GM18519 (cell line): ENCODE data around the gene ADPRHL1.
"Not testable (repeated sequence)": the region's sequence is repeated elsewhere in the genome, so short reads cannot be mapped to it uniquely, and the experiment has no call there.

Experiments
- ATAC-seq: cut with Tn5 transposase; IDR thresholded peaks from one replicate; pipeline ENCODE4 v1.9.1; 2021; ENCODE audit warnings: mild to moderate bottlenecking, moderate library complexity; ENCODE audit not compliant: unreplicated experiment, low FRiP score

Gene ADPRHL1

GRCh38 chr13:113437408-113438010 is 15.8 kb downstream of the ADPRHL1 start:
- no peak for ATAC-seq

DNA sequence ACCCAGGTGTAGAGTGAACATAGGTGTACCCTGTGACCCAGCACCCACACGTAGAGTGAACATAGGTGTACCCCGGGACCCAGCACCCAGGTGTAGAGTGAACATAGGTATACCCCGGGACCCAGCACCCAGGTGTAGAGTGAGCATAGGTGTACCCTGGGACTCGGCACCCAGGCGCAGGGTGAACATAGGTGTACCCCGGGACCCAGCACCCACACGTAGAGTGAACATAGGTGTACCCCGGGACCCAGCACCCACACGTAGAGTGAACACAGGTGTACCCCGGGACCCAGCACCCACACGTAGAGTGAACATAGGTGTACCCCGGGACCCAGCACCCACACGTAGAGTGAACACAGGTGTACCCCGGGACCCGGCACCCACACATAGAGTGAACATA is 16.4 kb downstream of the ADPRHL1 start:
- ATAC-seq, result not testable (repeated sequence)

DNA sequence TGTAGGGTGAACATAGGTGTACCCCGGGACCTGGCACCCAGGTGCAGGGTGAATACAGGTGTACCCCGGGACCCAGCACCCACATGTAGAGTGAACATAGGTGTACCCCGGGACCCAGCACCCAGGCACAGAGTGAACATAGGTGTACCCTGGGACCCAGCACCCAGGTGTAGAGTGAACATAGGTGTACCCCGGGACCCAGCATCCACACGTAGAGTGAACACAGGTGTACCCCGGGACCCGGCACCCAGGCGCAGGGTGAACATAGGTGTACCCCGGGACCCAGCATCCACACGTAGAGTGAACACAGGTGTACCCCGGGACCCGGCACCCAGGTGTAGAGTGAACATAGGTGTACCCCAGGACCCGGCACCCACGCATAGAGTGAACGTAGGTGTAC is 17.4 kb downstream of the ADPRHL1 start:
- ATAC-seq, result not testable (repeated sequence)

- ATAC-seq, result no peak
Measured at GRCh38 chr13:113433391-113433916, 19.8 kb downstream of the ADPRHL1 start.

- no peak for ATAC-seq
Measured at GRCh38 chr13:113432506-113433270, 20.6 kb downstream of the ADPRHL1 start.

- no peak for ATAC-seq
Measured at GRCh38 chr13:113431171-113431570, 22.1 kb downstream of the ADPRHL1 start.

GRCh38 chr13:113430378-113431110 is 22.7 kb downstream of the ADPRHL1 start:
- no peak for ATAC-seq

GRCh38 chr13:113429608-113429985 is 23.7 kb downstream of the ADPRHL1 start:
- ATAC-seq, result no peak

DNA sequence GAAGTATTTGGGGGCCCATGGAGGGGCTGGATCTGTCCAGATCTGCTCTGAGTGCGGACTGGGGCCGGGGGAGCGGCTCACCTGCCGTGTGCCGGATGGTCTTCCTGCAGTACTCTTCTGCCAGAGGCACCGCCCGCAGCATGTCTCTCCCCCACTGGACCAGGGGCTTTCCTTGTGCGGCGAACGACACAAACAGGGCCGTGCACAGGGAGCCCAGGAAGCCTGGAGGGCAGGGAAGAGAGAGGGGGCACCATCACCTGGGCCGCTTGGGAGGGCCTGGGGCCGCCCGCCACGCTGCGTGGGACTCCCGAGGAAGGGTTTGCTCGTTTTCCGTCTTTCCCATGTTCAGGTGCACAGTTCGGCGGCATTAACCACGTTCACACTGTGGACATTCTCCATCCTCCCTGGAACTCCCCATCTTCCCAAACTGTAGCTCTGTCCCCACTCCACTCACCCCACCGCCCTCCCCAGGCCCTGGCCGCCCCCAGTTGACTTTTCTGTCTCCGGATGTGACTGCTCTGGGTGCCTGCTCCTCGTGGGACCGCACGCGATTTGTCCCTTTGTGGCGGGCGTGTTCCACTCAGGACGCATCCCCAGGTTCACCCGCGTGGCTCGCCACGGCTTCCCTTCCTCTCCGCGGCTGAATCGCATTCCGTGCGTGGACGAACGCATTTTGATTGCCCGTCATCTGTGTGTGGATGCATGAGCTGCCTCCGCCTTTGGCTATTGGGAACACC is 24.2 kb downstream of the ADPRHL1 start:
- no peak for ATAC-seq

DNA sequence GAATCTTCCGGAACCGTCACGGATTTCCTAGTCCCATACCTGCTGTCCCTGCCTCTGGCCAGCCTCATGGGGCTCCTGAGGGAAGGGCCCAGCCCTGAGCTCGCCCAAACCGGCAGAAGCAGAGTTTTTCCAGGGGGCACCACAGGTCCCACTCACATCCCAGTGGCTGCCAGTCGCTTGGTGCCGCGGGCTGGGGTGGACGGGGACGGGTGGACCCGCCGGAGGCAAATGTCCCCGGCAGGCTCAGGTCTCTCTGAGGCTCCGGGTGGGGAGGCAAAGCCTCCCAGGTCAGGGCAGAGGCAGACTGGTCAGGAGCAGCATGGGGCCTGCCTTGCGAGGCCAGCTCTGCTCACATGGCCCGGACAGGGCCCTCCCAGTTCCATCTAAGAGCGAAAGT is 24.8 kb downstream of the ADPRHL1 start:
- ATAC-seq, result no peak

DNA sequence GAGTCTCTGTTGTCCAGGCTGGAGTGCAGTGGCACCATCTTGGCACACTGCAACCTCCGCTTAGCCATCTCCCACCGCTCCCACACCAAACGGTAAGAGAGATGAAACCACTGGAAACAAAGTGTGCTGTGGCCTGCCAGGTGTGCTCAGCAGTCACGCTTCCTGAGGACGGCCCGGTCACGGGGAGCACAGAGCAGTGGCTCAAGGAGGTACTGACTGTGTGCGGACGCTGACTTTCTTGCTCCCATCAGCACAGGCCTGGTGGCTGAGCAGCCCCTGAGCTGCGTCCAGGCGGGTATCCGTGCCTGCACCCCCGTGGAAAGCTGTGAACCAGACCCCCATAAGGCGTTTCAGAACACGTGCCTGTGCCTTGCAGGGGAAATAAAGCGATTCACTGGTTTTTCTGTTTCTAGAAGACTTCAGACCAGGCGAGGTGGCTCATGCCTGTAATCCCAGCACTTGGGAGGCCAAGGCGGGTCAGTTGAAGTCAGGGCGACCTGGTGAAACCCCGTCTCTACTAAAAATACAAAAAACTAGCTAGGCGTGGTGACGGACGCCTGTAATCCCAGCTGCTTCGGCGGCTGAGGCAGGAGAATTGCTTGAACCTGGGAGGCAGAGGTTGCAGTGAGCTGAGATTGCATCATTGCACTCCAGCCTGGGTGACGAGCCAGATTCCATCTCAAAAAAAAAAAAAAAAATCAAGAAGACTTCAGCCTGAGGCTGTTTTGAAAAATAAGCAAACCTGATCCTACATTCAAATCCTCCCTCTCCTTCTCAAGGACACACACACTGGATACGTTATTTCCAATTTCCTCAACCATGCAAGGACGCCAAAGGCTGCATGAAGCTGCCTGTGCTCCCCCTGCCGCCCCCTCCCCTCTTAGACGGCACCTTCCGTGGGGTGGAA is 25.5 kb downstream of the ADPRHL1 start:
- no peak for ATAC-seq

- no peak for ATAC-seq
Measured at GRCh38 chr13:113426591-113426986, 26.7 kb downstream of the ADPRHL1 start.

GRCh38 chr13:113425941-113426590 is 27.2 kb downstream of the ADPRHL1 start:
- no peak for ATAC-seq

GRCh38 chr13:113423520-113424163 is 29.6 kb downstream of the ADPRHL1 start:
- ATAC-seq, result no peak

DNA sequence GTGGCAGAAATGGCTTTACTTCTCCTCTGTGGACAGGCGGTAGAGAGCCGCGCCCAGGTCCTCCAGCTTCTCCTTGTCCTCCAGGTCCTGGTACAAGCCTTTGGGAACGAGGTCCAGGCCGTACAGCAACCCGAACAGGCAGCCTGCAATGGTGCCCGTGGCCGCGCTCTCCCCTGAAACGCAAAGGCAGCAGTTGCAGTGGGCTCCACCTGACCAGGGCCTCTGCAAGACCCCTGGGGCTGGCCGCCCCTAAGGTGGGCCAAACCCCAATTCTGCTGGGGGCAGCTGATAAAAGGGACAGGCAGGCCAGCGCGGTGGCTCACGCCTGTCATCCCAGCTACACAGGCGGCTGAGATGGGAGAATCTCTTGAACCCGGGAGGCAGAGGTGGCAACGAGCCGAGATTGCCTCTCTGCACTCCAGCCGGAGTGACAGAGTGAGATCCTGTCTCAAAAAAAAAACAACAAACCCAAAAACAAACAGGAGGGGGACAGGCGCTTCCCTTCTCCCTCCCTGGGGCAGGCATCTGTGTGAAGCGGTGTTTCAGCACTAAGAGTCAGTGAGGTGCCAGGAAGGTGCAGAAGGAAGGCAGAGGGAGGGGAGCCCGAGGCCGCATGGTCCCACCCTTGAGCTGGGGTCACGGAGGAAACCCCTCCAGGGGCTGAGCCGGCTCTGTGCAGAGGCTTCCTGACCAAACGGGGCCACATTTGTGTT is 30.3 kb downstream of the ADPRHL1 start:
- ATAC-seq, result no peak

DNA sequence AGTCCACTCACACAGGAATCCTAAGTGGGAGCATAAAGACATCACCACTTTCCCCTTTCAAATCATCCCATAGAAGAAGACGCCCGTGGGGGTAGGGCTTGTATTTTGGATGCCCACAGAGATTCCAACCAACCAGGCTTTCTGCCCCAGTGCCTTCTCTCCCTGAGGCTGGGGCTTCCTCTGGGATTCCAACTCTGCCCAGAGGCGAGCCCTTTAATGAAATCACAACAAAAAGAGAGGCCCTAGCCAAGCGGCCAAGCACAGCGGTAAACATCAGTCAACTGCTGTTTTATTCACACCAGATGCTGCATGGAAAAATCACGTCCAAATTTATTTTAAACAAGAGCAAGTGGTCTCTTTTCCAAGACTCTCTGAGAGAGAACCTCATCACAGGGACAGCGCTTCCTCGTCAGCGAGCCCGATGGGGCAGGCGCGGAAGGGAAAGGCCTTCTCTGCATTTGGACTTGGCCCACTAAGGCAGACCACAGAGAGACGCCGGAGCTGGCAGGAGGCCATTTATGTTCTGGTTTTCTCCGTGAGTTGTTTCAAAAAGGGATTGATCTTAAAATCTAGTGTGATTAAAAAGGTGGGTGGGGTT is 31.5 kb downstream of the ADPRHL1 start:
- ATAC-seq, result no peak

DNA sequence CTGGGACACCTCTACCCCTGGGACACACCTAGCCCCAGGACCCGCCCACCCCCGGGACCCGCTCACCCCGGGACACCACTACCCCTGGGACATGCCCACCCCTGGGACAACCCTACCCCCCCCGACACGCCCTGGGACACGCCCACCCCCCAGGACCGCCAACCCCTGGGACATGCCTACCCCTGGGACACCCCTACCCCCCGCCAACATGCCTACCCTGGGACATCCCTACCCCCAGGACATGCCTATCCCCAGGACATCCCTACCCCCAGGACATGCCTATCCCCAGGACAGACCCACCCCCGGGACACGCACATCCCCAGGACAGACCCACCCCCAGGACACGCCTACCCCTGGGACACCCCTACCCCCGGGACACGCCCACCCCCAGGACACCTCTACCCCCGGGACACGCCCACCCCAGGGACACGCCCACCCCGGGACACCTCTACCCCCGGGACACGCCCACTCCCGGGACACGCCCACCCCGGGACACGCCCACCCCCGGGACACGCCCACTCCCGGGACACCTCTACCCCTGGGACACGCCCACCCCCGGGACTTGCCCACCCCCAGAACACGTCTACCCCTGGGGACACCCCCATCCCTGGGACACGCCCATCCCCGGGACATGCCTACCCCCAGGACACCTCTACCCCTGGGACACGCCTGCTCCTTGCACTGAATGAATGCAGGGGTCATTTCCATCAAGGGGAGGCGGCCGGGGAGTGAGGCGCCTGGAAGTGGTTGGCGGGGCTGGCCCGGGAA is 32.3 kb downstream of the ADPRHL1 start:
- ATAC-seq, result no peak
